GM18858 (cell line): ENCODE measurements around the gene KCNA5.

ENCODE experiments used
- ATAC-seq: cut with Tn5 transposase; IDR thresholded peaks from one replicate; pipeline ENCODE4 v1.9.1; 2021; ENCODE audit not compliant: unreplicated experiment

KCNA5 gene

DNA sequence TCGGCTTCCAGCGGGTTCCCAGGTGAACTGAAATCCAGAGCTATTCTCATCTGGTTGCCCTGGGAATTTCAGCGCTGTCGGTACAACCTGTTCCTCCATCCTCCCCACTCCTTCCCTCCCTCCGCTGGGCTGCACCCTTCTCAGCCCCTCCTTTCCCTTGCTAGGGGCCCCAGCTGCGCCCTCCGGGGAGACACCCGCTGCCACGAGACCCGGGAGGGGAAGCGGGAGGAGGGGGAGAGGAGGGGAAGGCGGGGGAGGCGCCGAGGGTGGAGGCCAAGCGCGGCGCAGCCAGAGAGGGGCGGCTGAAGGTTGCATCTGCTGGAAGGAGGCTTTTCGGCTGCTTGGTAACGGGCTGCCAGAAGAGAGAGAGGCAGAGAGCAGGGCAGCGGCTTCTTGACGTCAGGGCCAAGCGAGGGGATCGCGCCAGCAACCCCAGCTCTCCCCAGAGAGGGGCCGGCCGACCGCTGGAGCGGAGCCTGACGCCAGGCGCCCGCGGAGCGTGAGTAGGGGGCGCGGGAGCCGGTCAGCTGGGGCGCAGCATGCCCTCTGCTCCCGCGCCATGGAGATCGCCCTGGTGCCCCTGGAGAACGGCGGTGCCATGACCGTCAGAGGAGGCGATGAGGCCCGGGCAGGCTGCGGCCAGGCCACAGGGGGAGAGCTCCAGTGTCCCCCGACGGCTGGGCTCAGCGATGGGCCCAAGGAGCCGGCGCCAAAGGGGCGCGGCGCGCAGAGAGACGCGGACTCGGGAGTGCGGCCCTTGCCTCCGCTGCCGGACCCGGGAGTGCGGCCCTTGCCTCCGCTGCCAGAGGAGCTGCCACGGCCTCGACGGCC, at the start of gene KCNA5:
Gene KCNA5 (plus strand): TSS at position 291 of the 831 bp plus-strand sequence. CDS start 269 bp downstream, at position 560.
- no peak for ATAC-seq

DNA sequence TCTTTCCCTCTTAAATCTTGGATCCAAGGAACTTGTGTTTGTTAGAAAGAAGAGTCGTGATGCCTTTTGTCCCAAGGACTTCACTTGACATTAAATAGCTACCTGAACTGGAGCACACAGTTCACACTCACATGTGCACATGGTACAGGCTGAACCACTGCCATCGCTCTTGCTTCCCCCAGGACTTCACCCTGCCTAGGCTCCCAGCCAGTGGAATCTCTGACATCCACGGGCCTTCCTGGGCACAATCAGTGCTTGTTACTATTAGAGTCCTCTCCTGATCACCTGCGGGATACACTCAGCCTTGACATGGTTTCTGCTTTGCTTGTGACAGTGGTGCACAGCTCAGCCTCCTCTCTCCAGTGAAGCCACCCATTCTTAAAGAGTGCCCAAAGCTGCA, 49.1 kb upstream of the KCNA5 start:
- no peak for ATAC-seq

DNA sequence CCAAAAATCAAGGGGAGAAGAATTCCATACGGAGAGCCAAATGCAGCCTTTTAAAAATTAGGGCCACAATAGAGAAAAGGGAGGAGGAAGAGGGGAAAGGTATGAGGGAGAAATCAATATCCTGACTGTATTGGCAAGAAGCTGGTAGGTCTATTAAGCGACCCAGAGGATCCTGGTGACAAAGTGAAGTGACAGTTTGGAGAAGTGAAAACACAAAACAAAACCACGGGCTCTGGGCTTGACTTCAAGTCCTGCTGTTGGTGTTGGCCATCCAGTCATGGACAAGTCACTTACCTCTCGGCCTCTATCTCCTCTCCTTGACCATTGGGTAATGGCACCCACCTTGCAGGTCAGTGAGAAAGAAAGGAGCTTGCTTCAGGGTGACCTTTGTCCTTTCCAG, 47.0 kb upstream of the KCNA5 start:
- no peak for ATAC-seq

DNA sequence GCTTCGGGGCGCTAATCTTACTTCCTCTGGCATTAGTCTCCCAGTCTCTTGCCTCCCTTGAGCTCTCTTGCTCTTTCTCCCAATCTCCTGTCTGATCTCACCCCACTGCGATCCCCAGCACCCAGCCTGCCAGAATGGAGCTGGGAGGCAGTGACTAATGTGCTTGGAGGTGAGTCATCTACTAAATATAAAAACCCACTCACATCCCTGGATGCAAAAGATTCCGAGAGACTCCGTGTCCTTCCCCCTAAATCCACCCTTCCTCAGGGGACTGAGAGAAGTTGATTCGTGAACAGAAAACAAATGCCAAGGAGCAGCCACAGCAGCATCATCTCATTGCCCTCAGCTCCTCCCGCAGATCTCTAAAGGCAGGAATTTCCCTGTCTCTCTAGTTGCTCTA, 45.7 kb upstream of the KCNA5 start:
- no peak for ATAC-seq

DNA sequence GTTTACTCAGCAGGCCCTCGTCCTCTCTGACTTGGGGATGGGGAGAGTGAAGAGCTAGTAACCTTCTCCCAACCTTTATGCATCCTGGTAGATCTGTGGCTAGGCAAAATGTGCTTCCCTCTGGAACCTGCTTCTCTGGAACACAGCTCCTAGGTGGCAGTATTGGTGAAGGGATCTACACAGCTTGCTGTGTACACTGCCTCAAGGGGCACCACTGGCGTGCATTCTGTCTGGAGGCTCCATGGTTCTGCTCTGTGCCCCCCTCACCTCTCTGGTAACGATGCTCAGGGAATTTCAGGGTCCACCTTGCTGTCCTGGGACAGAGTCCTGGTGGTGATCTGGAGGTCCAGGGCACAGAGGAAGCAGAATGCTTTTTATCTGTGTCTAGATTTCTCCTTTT, 43.5 kb upstream of the KCNA5 start:
- ATAC-seq = no peak

DNA sequence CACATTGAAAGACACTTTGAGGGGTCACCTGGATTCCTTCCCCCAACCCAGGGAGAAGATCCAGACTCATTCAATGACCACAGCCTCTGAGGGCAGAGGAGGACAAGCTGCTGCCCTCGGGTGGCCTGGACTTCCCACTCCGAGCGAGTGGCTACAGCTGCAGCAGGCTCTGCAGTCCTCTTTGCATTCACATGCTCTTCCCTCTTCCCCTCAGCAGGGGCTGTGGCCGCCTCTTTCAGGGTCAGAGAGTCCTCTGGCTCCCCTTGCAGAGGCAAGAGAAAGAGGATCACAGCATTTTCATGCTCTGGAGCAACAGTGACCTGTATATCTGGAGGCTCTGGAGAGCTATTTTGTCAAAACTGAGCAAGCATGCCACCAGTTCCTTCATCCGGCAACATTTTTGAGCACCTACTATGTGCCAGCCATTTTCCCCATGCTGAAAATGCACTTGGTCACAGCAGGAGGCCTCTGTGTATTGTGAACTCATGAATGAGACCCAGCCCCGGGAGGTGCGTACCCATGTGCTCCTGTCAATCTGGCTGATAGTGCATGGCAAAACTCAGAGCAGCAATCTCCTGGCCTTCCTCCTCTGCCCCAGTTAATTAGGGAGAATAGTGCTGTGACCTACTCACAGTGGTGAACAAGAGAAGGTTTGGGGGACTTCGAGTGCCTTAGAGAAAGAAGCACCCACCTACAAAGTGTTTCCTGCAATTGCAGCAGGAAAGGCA, 42.9 kb upstream of the KCNA5 start:
- no peak for ATAC-seq

DNA sequence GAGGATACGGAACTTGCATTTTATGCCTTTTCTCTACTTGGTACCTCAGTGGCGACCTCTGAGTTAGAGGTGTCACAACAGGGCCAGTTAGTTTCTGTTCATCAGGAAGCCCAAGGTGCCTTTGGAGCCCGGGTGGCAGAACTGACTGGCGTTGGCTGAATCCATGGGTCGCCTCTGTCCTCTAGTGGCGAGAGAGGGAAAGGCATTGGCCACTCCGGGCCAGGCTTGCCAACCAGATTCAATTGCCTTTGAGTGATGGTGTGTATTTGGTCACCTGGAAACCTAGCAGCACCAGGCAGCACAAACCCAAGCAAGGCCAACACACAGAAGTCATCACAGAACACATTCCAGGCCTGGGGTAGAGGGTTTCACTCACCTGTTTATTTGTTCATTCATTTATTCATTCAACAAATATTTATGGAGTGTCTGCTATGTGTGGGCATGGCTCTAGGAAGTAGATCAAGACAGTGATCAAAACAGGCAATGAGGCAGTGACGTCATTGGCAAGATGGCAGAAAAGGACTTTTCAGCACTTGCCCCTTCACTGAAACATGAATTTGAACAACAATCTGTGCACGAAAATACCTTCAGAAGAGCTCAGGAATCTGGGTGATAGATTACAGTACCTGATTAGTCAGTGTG, 40.5 kb upstream of the KCNA5 start:
- ATAC-seq = no peak

DNA sequence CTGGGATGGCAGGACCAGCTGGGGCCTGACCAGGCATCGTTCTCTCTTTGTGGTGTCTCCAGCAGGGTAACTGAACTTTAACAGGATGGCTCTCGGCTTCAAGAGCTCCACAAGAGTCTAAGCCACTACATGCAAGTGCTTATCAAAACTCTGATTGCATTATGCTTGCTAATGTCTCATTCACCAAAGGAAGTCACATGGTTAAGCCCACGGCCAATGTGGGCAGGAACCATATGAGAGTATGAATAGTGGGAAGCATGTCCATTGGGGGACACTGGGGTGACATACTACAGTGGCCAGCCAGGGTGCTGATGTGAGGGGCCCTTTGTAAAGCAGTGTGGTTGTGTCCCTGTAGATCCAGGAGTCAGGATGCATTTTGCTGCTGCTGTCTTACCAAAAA, 35.0 kb upstream of the KCNA5 start:
- no peak for ATAC-seq

DNA sequence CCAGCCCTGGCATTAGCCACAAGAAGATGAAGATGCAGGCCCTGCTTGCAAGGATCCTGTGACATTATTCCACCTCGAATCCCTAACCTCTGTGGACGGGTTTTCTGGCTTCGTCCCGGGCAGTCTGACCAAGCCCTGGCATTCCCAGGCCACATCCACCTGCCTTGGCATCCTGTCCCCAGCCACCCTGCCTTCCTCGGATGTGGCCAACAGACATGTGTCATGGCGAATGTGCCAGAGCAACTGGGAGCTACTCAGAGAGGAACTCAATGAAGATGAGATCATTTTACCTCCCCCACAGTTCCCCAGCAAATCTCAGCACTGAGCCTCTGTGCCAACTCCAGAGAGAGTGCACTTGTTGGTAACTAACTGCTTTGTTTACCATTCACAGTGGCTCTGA, 33.5 kb upstream of the KCNA5 start:
- ATAC-seq = no peak

DNA sequence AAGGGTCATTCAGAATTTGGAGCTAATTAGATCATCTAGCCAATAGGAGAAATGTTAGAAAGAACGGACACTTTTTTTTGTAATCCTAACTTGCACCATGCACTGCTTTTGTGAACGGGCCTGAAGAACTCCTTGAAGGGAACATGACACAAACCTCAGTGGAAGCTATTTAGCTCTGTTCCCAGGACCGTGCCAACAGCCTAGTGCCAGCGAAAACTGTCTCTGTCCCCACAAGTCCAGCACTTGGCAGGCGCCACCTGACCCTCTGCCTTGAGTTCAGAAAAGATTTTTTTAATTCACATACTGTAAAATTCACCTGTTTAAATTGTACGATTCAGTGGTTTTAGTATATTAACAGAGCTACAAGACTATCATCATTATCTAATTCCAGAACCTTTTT, 31.3 kb upstream of the KCNA5 start:
- ATAC-seq = no peak

DNA sequence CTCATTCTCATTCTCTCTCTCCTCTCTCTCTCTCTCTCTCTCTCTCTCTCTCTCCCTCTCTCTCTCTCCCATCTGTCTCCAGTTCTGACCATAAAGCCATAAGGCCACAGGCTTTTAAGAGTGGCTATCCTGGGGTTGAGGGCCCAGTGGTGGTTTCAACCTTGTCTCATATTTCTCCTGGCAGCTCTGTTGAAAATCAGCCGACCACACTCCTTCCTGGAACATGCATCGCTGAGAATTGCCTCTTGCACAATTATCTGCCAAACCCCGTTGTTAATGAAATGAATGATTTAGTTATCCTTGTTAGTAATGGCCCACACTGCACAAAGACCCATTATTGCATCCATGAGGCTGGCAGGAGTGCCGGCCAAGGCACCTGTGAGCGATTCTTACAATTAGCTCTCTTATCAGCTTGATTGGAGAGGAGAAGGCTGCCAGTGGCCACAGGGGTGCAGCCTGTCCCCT, 30.4 kb upstream of the KCNA5 start:
- ATAC-seq = no peak

DNA sequence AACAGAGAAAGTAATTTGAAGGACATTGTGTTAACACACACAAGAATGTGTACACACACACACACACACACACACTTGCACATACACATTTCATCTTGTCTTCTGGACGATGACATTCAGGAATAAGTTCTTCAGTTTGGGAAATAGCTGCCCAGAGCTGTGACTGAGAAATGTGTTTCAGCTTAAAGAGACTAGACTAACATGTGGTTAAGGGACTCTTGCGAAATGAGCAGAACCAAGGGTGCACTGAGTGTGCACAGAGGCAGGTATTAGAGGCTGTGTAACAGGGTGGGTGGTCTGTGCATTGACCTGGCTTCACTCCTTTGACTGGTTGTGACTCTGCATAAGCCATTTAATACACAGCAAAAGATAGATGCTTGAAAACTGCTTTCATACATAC, 29.4 kb upstream of the KCNA5 start:
- no peak for ATAC-seq

DNA sequence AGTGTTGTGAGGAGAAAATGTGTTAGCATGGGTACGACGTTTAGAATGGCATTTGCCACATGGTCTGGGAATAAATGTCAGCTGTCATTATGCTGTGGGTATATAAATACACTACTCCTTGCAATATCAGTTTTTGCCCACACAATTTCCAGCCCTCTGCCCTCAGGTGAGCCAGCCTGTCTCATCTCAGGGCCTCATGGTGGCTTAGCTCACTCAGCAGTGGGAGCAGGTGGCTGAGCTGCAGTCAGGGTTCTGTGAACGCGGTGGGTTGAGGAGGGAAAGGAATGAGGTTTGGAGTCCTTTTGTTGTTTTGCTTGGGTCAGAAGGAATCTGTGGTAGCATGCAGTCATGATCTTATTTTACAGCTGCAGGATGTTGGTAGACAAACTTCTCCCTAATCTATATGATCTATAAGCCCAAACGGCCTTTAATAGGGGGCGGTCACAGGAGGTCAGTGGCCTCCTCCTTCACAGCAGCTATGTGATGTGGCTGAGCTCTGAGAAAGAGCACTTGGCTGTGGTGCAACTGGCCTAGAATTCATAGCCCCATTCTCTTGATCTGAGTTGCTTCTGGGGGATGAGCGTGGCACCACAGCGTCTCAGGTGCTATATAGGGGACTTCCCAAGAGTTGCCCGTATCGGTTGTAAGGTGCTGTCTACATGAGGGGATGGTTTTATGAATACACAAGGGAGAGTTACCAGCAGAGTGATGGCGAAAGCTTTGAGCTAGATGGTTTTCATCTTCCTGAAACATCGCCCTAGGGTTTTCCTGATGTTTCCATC, 27.8 kb upstream of the KCNA5 start:
- ATAC-seq = no peak

DNA sequence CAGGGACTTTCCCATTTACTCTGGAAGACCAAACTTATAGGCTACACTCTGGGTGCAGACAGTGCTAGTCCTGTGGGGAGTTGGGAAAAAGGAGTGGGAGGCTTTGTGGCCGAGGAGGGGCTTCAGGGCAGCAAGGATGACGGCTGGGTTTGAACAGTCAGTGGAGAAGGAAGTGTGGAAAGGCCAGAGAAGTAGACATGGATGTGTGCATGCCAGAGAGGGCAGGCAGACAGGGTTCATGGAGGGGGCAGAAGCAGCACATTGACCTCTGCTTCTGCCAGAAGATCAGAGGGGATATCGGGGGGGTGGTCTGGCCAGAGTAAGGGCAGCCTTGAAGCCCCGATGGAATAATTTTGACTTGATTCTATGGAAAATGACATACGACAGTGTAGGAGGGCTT, 27.2 kb upstream of the KCNA5 start:
- ATAC-seq = no peak

DNA sequence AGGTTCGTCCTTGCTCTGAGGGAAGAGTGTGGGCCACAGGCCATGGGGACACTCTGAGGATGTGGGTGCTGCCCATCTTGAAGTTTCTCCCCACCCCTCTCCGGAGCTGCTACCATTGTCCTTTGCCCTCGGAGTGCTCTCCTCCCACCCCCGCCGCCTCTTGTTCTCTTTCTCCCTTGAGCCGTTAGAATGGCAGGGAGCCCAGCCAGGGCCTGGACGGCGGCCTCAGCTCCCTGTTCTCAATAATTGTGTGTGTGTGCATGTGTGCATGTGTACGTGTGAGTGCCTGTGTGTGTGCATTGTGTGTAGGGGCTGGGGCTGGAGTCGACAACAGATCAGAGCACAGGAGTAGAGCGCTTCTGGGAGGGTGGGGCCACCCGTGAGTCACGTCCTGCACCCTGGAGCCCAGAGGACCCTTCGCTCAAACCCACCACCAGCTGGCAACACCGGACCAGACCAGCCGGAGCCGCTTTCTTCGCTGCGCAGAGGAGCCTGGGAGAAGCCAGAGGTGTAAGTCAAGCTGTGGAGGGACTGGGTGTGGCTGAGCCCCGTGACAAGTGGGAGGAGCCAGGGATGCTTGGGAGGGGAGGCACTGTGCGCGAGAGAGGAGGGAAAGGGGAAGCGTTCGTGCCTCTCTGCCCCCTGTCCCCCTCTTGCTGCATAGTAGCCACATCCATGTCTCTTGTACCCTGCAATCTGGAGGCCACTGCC, 25.9 kb upstream of the KCNA5 start:
- ATAC-seq = no peak

DNA sequence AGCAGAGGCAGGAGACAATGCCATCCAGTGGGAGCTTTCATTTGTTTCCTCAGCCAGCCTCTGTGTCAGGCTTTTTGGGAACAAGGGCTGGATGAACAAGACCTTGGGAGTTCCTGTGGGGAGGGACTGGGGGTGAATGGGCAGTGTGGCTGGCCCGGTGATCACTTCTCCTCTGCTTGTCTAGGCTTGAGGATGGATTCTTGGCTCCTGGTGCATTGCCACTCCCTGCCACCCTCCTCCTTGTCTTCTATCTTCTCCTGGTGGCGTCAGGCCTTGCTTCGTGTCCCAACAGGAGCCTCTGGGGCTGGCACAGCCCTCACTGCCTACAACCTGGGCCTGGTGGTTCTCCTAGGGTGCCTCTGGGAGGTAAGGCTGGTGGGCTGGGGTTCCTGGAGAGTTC, 25.0 kb upstream of the KCNA5 start:
- ATAC-seq = no peak

DNA sequence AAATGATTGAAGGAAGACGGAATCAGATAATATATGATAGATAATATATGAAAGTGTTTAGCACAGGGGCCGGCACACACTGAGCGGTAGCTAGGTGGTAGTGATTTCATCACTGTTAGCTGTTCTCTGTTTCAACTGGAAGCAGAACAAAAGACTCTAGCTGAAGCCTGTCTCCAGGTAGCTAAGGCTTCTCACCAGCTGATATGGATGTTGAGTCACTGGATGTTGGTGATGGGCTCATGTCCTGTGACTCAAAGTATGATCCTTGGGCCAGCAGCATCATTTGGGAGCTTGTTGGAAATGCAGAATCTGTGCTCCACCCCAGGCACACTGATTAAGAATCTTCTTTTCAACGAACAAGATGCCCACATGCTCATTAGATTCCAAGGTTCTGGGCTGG, 21.7 kb upstream of the KCNA5 start:
- no peak for ATAC-seq

DNA sequence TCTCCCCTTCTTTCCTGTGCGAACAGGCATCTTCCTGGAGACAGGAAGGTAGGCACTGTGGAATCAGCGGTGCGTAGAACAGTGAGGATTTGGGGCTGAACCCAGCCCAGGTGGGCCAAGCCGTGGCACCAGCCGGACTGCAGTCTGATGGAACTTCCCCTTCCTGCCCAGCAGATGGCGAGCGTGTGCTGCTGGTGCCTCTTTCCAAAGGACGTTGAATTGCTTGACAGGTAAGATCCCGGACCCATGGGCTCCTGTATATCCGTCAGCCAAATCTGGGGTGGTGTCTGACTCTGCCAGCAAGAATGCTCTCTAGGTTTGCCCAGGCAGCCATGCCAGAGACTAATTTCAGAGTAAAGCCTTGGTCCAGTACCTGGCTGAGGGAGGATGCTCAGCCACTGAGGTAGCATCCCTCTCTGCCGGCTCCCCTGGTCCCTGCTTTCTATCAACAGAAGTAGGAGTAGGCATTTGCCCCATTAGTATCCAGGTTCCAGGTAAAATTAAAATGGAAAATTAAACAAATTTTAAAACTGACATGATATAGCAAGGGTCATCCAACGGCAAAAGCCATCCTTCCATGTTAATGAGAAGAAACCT, 21.1 kb upstream of the KCNA5 start:
- no peak for ATAC-seq

DNA sequence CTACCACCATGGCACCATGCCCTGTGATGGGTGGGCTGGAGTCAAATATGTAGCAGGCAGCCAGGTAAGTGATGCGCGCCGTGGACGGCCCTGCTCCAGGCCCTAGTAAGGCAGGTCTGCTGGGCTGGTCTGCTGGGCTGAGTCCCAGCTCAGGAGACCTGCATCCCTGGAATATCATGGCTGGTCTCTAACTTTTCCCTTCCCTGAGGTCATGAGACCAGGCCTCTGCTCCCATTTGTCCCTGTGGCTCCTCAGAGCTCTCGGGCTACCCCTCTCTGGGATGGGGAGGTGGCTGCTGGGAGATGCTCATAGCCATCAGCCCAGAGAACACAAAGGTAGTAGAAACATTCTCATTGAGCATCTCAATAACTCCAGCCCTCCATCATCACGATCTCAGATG, 19.8 kb upstream of the KCNA5 start:
- no peak for ATAC-seq

DNA sequence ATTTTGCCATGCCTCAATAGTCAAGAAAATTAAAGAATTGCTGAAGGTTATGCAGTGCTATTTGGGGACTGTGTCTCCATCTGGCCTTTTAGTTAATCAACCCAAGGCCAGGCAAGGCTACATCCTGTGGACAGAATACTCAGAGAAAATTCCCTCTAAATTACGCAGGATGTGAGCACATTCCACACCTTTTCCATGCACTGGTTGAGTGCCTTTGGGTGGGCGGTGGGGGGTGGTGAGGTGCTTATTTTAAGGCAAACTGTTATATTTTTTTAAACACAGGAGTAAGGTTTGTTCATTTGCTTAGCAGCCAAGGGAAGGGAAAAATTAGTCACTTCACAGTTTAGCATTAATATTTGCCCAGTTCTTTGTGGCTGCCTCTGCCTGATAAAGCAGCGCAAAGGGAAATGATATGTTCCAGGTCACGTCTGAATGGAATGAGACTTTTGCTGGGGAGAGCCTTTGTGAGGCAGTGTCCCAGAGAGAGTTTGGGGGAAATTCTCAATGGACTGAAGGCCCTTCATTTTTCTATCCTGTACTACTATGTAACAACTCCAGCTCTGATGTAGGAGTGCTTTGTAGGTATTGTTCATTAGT, 17.2 kb upstream of the KCNA5 start:
- no peak for ATAC-seq
